ENCODE measurements around the gene MX2.

MX2 gene

GRCh38 chr21:41365377-41366107 is 3.7 kb downstream of the MX2 start:
- H3K4me3 ChIP-seq (ENCODE audit: control insufficient read depth in 1 of 7, extremely low read depth in 1 of 7, insufficient read depth in 4 of 7, low read depth in 2 of 7, low read length in 6 of 7): no peak overlapping the region

GRCh38 chr21:41366522-41367151 is 4.8 kb downstream of the MX2 start:
- POLR2A ChIA-PET: no interaction called here
- Histone ChIP-seq H3K27ac (ENCODE audit: insufficient read depth in 1 of 2, low read depth in 1 of 2, low read length in 2 of 2, poor library complexity in 1 of 2, severe bottlenecking in 2 of 2) (no peak overlapping the region), H3K36me3 (ENCODE audit: control insufficient read depth in 4 of 4, insufficient read depth in 4 of 4, low read length in 3 of 4) (no peaks in the 10 kb centered on the region), H3K27me3 (replicated peaks in 2 of 5; ENCODE audit: control insufficient read depth in 4 of 5, insufficient read depth in 5 of 5, low read length in 4 of 5) (peaks cover 0 to 2% (median 0%) of the 10 kb centered on the region in 5 experiments), H3K4me3 (ENCODE audit: control insufficient read depth in 1 of 7, extremely low read depth in 1 of 7, insufficient read depth in 4 of 7, low read depth in 2 of 7, low read length in 6 of 7) (no peak overlapping the region), H3K9me3 (ENCODE audit: control extremely low read depth in 1 of 5, control insufficient read depth in 4 of 5, insufficient read depth in 2 of 5, low read depth in 1 of 5, low read length in 4 of 5) (no peaks in the 10 kb centered on the region), H3K4me1 (ENCODE audit: control extremely low read depth in 1 of 4, control insufficient read depth in 4 of 4, insufficient read depth in 4 of 4, low read length in 3 of 4) (peaks cover 6 to 43% (median 26%) of the 10 kb centered on the region in 4 experiments)
- DNase-seq: peak in 2 of 3 donors; percentile 29 to 34
- CTCF ChIA-PET: interaction anchor here (0.9 kb wide), 1 partner anchor 11 kb away, joined by 3 read pairs; no protein-coding TSS in a partner anchor
- 91% methylated on average over 6 of the region's 12 CpGs for WGBS (ENCODE audit: insufficient coverage)

More at GRCh38 chr21:41365377-41366107, 3.7 kb downstream of the MX2 start:
- no peaks in the 10 kb centered on the region for H3K9me3 ChIP-seq (ENCODE audit: control extremely low read depth in 1 of 5, control insufficient read depth in 4 of 5, insufficient read depth in 2 of 5, low read depth in 1 of 5, low read length in 4 of 5)
- peaks cover 0 to 2% (median 0%) of the 10 kb centered on the region in 5 experiments for H3K27me3 ChIP-seq (replicated peaks in 2 of 5; ENCODE audit: control insufficient read depth in 4 of 5, insufficient read depth in 5 of 5, low read length in 4 of 5)
- H3K27ac ChIP-seq (ENCODE audit: insufficient read depth in 1 of 2, low read depth in 1 of 2, low read length in 2 of 2, poor library complexity in 1 of 2, severe bottlenecking in 2 of 2): no peak overlapping the region
- H3K4me1 ChIP-seq (ENCODE audit: control extremely low read depth in 1 of 4, control insufficient read depth in 4 of 4, insufficient read depth in 4 of 4, low read length in 3 of 4): peaks cover 6 to 44% (median 32%) of the 10 kb centered on the region in 4 experiments
- ChIA-PET POLR2A (no interaction called here), CTCF (no interaction called here)
- no peaks in the 10 kb centered on the region for H3K36me3 ChIP-seq (ENCODE audit: control insufficient read depth in 4 of 4, insufficient read depth in 4 of 4, low read length in 3 of 4)
- 98% methylated on average over 13 of the region's 15 CpGs for WGBS (ENCODE audit: insufficient coverage)
- no peak for DNase-seq

- POLR2A ChIA-PET: no interaction called here
- no peak for DNase-seq
- H3K27ac ChIP-seq (ENCODE audit: insufficient read depth in 1 of 2, low read depth in 1 of 2, low read length in 2 of 2, poor library complexity in 1 of 2, severe bottlenecking in 2 of 2): no peak overlapping the region
- 93% methylated on average over 8 of the region's 9 CpGs for WGBS (ENCODE audit: insufficient coverage)
- H3K36me3 ChIP-seq (ENCODE audit: control insufficient read depth in 4 of 4, insufficient read depth in 4 of 4, low read length in 3 of 4): no peaks in the 10 kb centered on the region
- H3K9me3 ChIP-seq (ENCODE audit: control extremely low read depth in 1 of 5, control insufficient read depth in 4 of 5, insufficient read depth in 2 of 5, low read depth in 1 of 5, low read length in 4 of 5): no peaks in the 10 kb centered on the region
- CTCF ChIA-PET: interaction anchor here (0.9 to 3.2 kb wide), 2 partner anchors 10 to 84 kb away, joined by 3 to 16 read pairs; no protein-coding TSS in a partner anchor
- peaks cover 6 to 36% (median 18%) of the 10 kb centered on the region in 4 experiments for H3K4me1 ChIP-seq (ENCODE audit: control extremely low read depth in 1 of 4, control insufficient read depth in 4 of 4, insufficient read depth in 4 of 4, low read length in 3 of 4)
- H3K4me3 ChIP-seq (ENCODE audit: control insufficient read depth in 1 of 7, extremely low read depth in 1 of 7, insufficient read depth in 4 of 7, low read depth in 2 of 7, low read length in 6 of 7): no peak overlapping the region
- peaks cover 0 to 2% (median 0%) of the 10 kb centered on the region in 5 experiments for H3K27me3 ChIP-seq (replicated peaks in 2 of 5; ENCODE audit: control insufficient read depth in 4 of 5, insufficient read depth in 5 of 5, low read length in 4 of 5)
Observed at GRCh38 chr21:41367301-41367944, 5.6 kb downstream of the MX2 start.

- Histone ChIP-seq H3K9me3 (ENCODE audit: control extremely low read depth in 1 of 5, control insufficient read depth in 4 of 5, insufficient read depth in 2 of 5, low read depth in 1 of 5, low read length in 4 of 5) (no peaks in the 10 kb centered on the region), H3K36me3 (ENCODE audit: control insufficient read depth in 4 of 4, insufficient read depth in 4 of 4, low read length in 3 of 4) (no peaks in the 10 kb centered on the region), H3K27me3 (replicated peaks in 2 of 5; ENCODE audit: control insufficient read depth in 4 of 5, insufficient read depth in 5 of 5, low read length in 4 of 5) (peaks cover 0 to 2% (median 0%) of the 10 kb centered on the region in 5 experiments), H3K4me3 (ENCODE audit: control insufficient read depth in 1 of 7, extremely low read depth in 1 of 7, insufficient read depth in 4 of 7, low read depth in 2 of 7, low read length in 6 of 7) (no peak overlapping the region), H3K27ac (ENCODE audit: insufficient read depth in 1 of 2, low read depth in 1 of 2, low read length in 2 of 2, poor library complexity in 1 of 2, severe bottlenecking in 2 of 2) (no peak overlapping the region), H3K4me1 (ENCODE audit: control extremely low read depth in 1 of 4, control insufficient read depth in 4 of 4, insufficient read depth in 4 of 4, low read length in 3 of 4) (peaks cover 6 to 29% (median 11%) of the 10 kb centered on the region in 4 experiments)
- DNase-seq: no peak
- CTCF ChIA-PET: interaction anchor here (2.2 to 3.2 kb wide), 2 partner anchors 14 to 85 kb away, joined by 10 to 16 read pairs; no protein-coding TSS in a partner anchor
- WGBS (ENCODE audit: insufficient coverage): 92% methylated on average over 13 of the region's 15 CpGs
- POLR2A ChIA-PET: no interaction called here
Observed at GRCh38 chr21:41367945-41368734, 6.3 kb downstream of the MX2 start.

- H3K4me3 ChIP-seq (ENCODE audit: control insufficient read depth in 1 of 7, extremely low read depth in 1 of 7, insufficient read depth in 4 of 7, low read depth in 2 of 7, low read length in 6 of 7): peak overlapping the region in 3 of 7 experiments; percentile 61 to 80 (median 78)
- H3K9me3 ChIP-seq (ENCODE audit: control extremely low read depth in 1 of 5, control insufficient read depth in 4 of 5, insufficient read depth in 2 of 5, low read depth in 1 of 5, low read length in 4 of 5): no peaks in the 10 kb centered on the region
- no peak overlapping the region for H3K27ac ChIP-seq (ENCODE audit: insufficient read depth in 1 of 2, low read depth in 1 of 2, low read length in 2 of 2, poor library complexity in 1 of 2, severe bottlenecking in 2 of 2)
- no peak for DNase-seq
- H3K4me1 ChIP-seq (ENCODE audit: control extremely low read depth in 1 of 4, control insufficient read depth in 4 of 4, insufficient read depth in 4 of 4, low read length in 3 of 4): peaks cover 6 to 23% (median 10%) of the 10 kb centered on the region in 4 experiments
- WGBS (ENCODE audit: insufficient coverage): 23% methylated on average over 3 of the region's 4 CpGs
- CTCF ChIA-PET: interaction anchor here (1.2 to 3.2 kb wide), 4 partner anchors 9 to 85 kb away, joined by 3 to 16 read pairs (median 6); no protein-coding TSS in a partner anchor
- peaks cover 0 to under 1% (median 0%) of the 10 kb centered on the region in 4 experiments for H3K36me3 ChIP-seq (ENCODE audit: control insufficient read depth in 4 of 4, insufficient read depth in 4 of 4, low read length in 3 of 4)
- H3K27me3 ChIP-seq (replicated peaks in 2 of 5; ENCODE audit: control insufficient read depth in 4 of 5, insufficient read depth in 5 of 5, low read length in 4 of 5): peaks cover 0 to 2% (median 0%) of the 10 kb centered on the region in 5 experiments
- POLR2A ChIA-PET: no interaction called here
Observed at GRCh38 chr21:41368735-41369104, 6.9 kb downstream of the MX2 start.

GRCh38 chr21:41369105-41369919 is 7.5 kb downstream of the MX2 start:
- H3K9me3 ChIP-seq (ENCODE audit: control extremely low read depth in 1 of 5, control insufficient read depth in 4 of 5, insufficient read depth in 2 of 5, low read depth in 1 of 5, low read length in 4 of 5): no peaks in the 10 kb centered on the region
- ChIA-PET CTCF (interaction anchor here (1.2 to 3.2 kb wide), 5 partner anchors 8 to 86 kb away, joined by 3 to 16 read pairs (median 4); no protein-coding TSS in a partner anchor), POLR2A (no interaction called here)
- H3K4me1 ChIP-seq (ENCODE audit: control extremely low read depth in 1 of 4, control insufficient read depth in 4 of 4, insufficient read depth in 4 of 4, low read length in 3 of 4): peaks cover 6 to 23% (median 10%) of the 10 kb centered on the region in 4 experiments
- no peak overlapping the region for H3K27ac ChIP-seq (ENCODE audit: insufficient read depth in 1 of 2, low read depth in 1 of 2, low read length in 2 of 2, poor library complexity in 1 of 2, severe bottlenecking in 2 of 2)
- peaks cover 0 to 2% (median 0%) of the 10 kb centered on the region in 5 experiments for H3K27me3 ChIP-seq (replicated peaks in 2 of 5; ENCODE audit: control insufficient read depth in 4 of 5, insufficient read depth in 5 of 5, low read length in 4 of 5)
- DNase-seq: peak; percentile 51 to 70 (median 59)
- H3K36me3 ChIP-seq (ENCODE audit: control insufficient read depth in 4 of 4, insufficient read depth in 4 of 4, low read length in 3 of 4): peaks cover 0 to 2% (median 0%) of the 10 kb centered on the region in 4 experiments
- 14% methylated on average over 16 of the region's 29 CpGs for WGBS (ENCODE audit: insufficient coverage)
- peak overlapping the region in 6 of 7 experiments; percentile 9 to 80 (median 56) for H3K4me3 ChIP-seq (ENCODE audit: control insufficient read depth in 1 of 7, extremely low read depth in 1 of 7, insufficient read depth in 4 of 7, low read depth in 2 of 7, low read length in 6 of 7)

Measured in common myeloid progenitor, CD34-positive (primary cell).